WTC11 (cell line): ENCODE results near the gene TPM2. TPM values are rescaled to one million over a fixed set of nuclear protein-coding genes. Genes with fewer than 3 reads are reported as not detected.

Source experiments
- ATAC-seq: fragments of 200-7000 bp; cut with Tn5 transposase; 2 replicates; pipeline ENCODE4 v1.10.0; 2021; ENCODE audit warnings: mild to moderate bottlenecking, moderate library complexity
- CTCF ChIA-PET: fragments of 300-600 bp; sonication (Branson Sonifier 250); formaldehyde crosslinking; loops from one replicate; lab custom pipeline; 2021; ENCODE audit warnings: antibody characterized with exemption; lab: Charles Lee
- POLR2A ChIA-PET: fragments of 350-600 bp; sonication (Branson Sonifier 250); formaldehyde crosslinking; loops from one replicate; lab custom pipeline; 2021; ENCODE audit warnings: antibody characterized with exemption; lab: Charles Lee
- DNase-seq: peaks from one replicate; pipeline ENCODE4 v3.0.0; 2021; ENCODE audit warnings: low spot score
- H3K27ac Mint-ChIP-seq: 2 replicates; pipeline ENCODE4 v1.8.0; 2021; ENCODE audit warnings: mixed read lengths
- H3K27me3 Mint-ChIP-seq: 2 replicates; pipeline ENCODE4 v1.8.0; 2021; ENCODE audit warnings: low read depth, mild to moderate bottlenecking, moderate library complexity, mixed read lengths
- H3K36me3 Mint-ChIP-seq: 2 replicates; pipeline ENCODE4 v1.8.0; 2021; ENCODE audit warnings: mixed read lengths
- H3K4me1 Mint-ChIP-seq: 2 replicates; pipeline ENCODE4 v1.8.0; 2022; ENCODE audit warnings: mixed read lengths
- H3K4me3 Mint-ChIP-seq: 2 replicates; pipeline ENCODE4 v1.8.0; 2021; ENCODE audit warnings: mild to moderate bottlenecking, moderate library complexity, mixed read lengths
- H3K9me3 Mint-ChIP-seq: 2 replicates; pipeline ENCODE4 v1.8.0; 2021; ENCODE audit warnings: mixed read lengths
- ATF3 ChIP-seq: sonication (generic); formaldehyde crosslinking; conservative IDR thresholded peaks from 2 replicates; pipeline ENCODE4 v1.8.1; 2022; ENCODE audit warnings: mild to moderate bottlenecking, missing genetic modification reagents
- CREB1 ChIP-seq: sonication (generic); formaldehyde crosslinking; IDR thresholded peaks from 2 replicates; pipeline ENCODE4 v1.8.0; 2023; ENCODE audit warnings: mild to moderate bottlenecking, missing genetic modification reagents
- CTCF ChIP-seq: fragments of 200-600 bp; IDR thresholded peaks from 2 replicates; pipeline ENCODE4 v1.8.0; 2022; ENCODE audit warnings: antibody characterized with exemption
- EMX1 ChIP-seq: fragments of 250-450 bp; sonication (Bioruptor Pico); IDR thresholded peaks from 2 replicates; pipeline ENCODE4 v1.8.0; 2021; ENCODE audit warnings: mild to moderate bottlenecking
- IRF2 ChIP-seq: sonication (generic); formaldehyde crosslinking; IDR thresholded peaks from 2 replicates; pipeline ENCODE4 v1.8.0; 2022; ENCODE audit warnings: low read depth, missing genetic modification reagents, borderline replicate concordance
- JAZF1 ChIP-seq: fragments of 250-450 bp; sonication (Bioruptor Pico); IDR thresholded peaks from 2 replicates; pipeline ENCODE4 v1.9.0; 2021; ENCODE audit warnings: moderate library complexity, mild to moderate bottlenecking, inconsistent platforms
- SOX15 ChIP-seq: fragments of 250-450 bp; sonication (Bioruptor Pico); IDR thresholded peaks from 2 replicates; pipeline ENCODE4 v1.9.0; 2021; ENCODE audit warnings: mild to moderate bottlenecking
- ZNF121 ChIP-seq: sonication (generic); formaldehyde crosslinking; IDR thresholded peaks from 2 replicates; pipeline ENCODE4 v1.8.0; 2023; ENCODE audit warnings: missing genetic modification reagents
- ZNF219 ChIP-seq: sonication (generic); formaldehyde crosslinking; IDR thresholded peaks from 2 replicates; pipeline ENCODE4 v1.8.0; 2023; ENCODE audit warnings: missing genetic modification reagents, mild to moderate bottlenecking, borderline replicate concordance
- ZNF317 ChIP-seq: sonication (generic); formaldehyde crosslinking; IDR thresholded peaks from 2 replicates; pipeline ENCODE4 v1.8.1; 2023; ENCODE audit warnings: low read depth, mild to moderate bottlenecking, moderate library complexity, missing genetic modification reagents, borderline replicate concordance
- ZNF396 ChIP-seq: fragments of 250-450 bp; sonication (Bioruptor Pico); IDR thresholded peaks from 2 replicates; pipeline ENCODE4 v1.8.0; 2021; ENCODE audit warnings: mild to moderate bottlenecking, moderate library complexity, borderline replicate concordance
- ZNF425 ChIP-seq: fragments of 250-450 bp; sonication (Bioruptor Pico); conservative IDR thresholded peaks from 2 replicates; pipeline ENCODE4 v1.9.0; 2021; ENCODE audit warnings: mild to moderate bottlenecking
- total RNA-seq: library from RNA; stranded (reverse); gene quantifications from 3 replicates; pipeline ENCODE4 v1.2.3, GENCODE V29; 2021
- TF ChIP-seq, protein P1 (sequence below): sonication (generic); formaldehyde crosslinking; IDR thresholded peaks from 2 replicates; pipeline ENCODE4 v1.8.0; 2022; ENCODE audit warnings: mild to moderate bottlenecking, missing genetic modification reagents
- TF ChIP-seq, protein P2 (sequence below): sonication (generic); formaldehyde crosslinking; IDR thresholded peaks from 2 replicates; pipeline ENCODE4 v1.8.0; 2022; ENCODE audit warnings: mild to moderate bottlenecking, missing genetic modification reagents
- TF ChIP-seq, protein P3 (sequence below): sonication (generic); formaldehyde crosslinking; IDR thresholded peaks from 2 replicates; pipeline ENCODE4 v1.8.1; 2022; ENCODE audit warnings: low read depth, missing genetic modification reagents, borderline replicate concordance
- TF ChIP-seq, protein P4 (sequence below): fragments of 250-450 bp; sonication (Bioruptor Pico); IDR thresholded peaks from 2 replicates; pipeline ENCODE4 v1.8.0; 2021; ENCODE audit warnings: mild to moderate bottlenecking

The TPM2 gene
- total RNA-seq, 1 experiment from 2014 or later = 146 TPM

DNA sequence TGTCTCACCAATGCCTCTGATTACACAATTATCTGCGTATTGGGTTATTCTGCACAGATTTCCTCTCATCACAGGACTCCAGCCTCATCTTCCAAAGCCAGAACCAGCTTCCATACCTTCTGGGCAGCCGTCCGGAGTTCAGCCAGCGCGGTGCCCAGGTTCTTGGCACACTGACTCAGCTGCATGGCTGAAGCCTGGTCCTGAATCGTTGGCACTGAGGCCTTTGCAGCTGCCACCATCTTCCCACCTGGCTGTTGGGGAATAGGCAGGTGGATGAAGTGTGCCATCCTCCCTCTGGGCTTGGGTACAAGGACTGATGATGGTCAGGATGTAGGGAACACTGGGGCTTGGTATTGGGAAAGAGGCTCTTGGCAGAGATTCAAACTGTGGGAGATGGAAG, 24.4 kb upstream of the TPM2 start (continued):
- TF ChIP-seq ZNF121 (CRISPR knock-in tag) (no peak), EMX1 (CRISPR knock-in tag) (no peak)

DNA sequence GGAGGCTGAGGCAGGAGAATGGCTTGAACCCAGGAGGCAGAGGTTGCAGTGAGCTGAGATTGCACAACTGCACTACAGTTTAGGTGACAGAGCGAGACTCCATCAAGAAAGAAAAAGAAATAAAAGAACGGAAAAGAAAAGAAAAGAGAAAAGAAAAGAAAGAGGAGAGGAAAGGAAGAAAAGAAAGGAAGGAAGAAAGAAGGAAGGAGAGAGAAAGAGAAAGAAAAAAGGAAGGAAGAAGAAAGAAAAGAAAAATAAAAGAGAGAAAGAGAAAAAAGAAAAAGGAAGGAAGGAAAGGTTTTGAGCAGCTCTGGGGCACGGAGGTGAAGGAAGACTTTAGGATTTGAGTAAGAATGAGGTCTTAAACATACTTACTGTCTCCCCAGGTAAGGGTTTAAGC, 23.9 kb upstream of the TPM2 start:
- no peaks in the 10 kb centered on the region for H3K27me3 Mint-ChIP-seq
- no peak overlapping the region for H3K27ac Mint-ChIP-seq
- DNase-seq (no peak), ATAC-seq (no peak)
- POLR2A ChIA-PET = no interaction called here
- no peaks in the 10 kb centered on the region for H3K9me3 Mint-ChIP-seq
- peaks cover 83% of the 10 kb centered on the region for H3K36me3 Mint-ChIP-seq
- CTCF ChIA-PET = interaction anchor here (0.8 to 4.1 kb wide), 8 partner anchors 14 to 66 kb away, joined by 3 to 29 read pairs (median 6); partner anchors contain the start of genes ARHGEF39, CREB3 and TLN1
- TF ChIP-seq CREB1 (CRISPR knock-in tag) (no peak), SOX15 (no peak), ZNF219 (CRISPR knock-in tag) (no peak), IRF2 (CRISPR knock-in tag) (no peak), JAZF1 (CRISPR knock-in tag) (no peak), ZNF425 (CRISPR knock-in tag) (no peak), ZNF396 (no peak), ATF3 (no peak), ZNF317 (CRISPR knock-in tag) (no peak)
- TF ChIP-seq, protein P1, sequence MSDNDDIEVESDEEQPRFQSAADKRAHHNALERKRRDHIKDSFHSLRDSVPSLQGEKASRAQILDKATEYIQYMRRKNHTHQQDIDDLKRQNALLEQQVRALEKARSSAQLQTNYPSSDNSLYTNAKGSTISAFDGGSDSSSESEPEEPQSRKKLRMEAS (CRISPR knock-in tag) = no peak
- TF ChIP-seq, protein P2, sequence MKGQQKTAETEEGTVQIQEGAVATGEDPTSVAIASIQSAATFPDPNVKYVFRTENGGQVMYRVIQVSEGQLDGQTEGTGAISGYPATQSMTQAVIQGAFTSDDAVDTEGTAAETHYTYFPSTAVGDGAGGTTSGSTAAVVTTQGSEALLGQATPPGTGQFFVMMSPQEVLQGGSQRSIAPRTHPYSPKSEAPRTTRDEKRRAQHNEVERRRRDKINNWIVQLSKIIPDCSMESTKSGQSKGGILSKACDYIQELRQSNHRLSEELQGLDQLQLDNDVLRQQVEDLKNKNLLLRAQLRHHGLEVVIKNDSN = no peak
- TF ChIP-seq, protein P3, sequence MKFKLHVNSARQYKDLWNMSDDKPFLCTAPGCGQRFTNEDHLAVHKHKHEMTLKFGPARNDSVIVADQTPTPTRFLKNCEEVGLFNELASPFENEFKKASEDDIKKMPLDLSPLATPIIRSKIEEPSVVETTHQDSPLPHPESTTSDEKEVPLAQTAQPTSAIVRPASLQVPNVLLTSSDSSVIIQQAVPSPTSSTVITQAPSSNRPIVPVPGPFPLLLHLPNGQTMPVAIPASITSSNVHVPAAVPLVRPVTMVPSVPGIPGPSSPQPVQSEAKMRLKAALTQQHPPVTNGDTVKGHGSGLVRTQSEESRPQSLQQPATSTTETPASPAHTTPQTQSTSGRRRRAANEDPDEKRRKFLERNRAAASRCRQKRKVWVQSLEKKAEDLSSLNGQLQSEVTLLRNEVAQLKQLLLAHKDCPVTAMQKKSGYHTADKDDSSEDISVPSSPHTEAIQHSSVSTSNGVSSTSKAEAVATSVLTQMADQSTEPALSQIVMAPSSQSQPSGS (CRISPR knock-in tag) = no peak
- H3K4me3 Mint-ChIP-seq = no peak overlapping the region
- H3K4me1 Mint-ChIP-seq = no peaks in the 10 kb centered on the region

DNA sequence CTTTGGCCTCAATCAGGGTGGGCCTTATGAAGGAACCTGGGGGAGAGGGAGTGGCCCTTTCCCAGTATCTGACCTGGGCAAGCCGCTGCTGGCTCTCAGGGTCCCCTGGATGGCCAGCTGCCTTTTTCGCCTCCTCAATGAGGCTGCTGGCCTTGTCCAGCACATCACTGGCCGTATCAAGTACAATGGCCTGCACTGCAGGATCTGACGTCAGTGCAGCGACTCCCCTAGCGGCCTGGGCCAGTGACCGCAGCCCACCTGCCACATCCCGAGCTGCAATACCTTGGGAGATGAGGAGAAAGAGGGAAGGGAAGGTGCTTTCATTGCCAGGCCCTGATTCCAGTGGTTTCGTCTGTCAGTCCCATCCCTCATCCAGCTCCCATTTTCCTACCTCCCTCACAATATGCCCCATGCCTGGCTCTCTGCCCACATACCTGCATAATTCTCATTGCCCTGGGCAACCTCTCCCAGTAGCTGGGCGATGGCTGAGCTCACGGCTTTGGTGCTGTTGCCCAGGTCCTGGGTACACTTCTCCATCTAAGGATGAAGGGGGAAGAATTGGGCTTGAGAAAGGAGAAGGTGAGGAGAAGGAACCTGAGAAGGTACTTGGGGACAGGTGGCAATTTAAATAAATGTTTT, 23.2 kb upstream of the TPM2 start:
- CTCF ChIA-PET = interaction anchor here (0.7 to 4.1 kb wide), 14 partner anchors 13 to 102 kb away, joined by 3 to 29 read pairs (median 4); partner anchors contain the start of genes ARHGEF39, CREB3 and TLN1
- DNase-seq = peak; percentile 35

More for the DNA sequence above, 23.2 kb upstream of the TPM2 start:
- H3K4me1 Mint-ChIP-seq = no peaks in the 10 kb centered on the region
- H3K27me3 Mint-ChIP-seq = no peaks in the 10 kb centered on the region
- peaks cover 83% of the 10 kb centered on the region for H3K36me3 Mint-ChIP-seq
- TF ChIP-seq, protein P4, sequence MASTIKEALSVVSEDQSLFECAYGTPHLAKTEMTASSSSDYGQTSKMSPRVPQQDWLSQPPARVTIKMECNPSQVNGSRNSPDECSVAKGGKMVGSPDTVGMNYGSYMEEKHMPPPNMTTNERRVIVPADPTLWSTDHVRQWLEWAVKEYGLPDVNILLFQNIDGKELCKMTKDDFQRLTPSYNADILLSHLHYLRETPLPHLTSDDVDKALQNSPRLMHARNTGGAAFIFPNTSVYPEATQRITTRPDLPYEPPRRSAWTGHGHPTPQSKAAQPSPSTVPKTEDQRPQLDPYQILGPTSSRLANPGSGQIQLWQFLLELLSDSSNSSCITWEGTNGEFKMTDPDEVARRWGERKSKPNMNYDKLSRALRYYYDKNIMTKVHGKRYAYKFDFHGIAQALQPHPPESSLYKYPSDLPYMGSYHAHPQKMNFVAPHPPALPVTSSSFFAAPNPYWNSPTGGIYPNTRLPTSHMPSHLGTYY (CRISPR knock-in tag) = no peak
- 0 out of 2 replicates have a peak, but pooled peaks have one; percentile 20 for TF ChIP-seq CTCF
- TF ChIP-seq, all 79 proteins: peak for 1
- POLR2A ChIA-PET = interaction anchor here (0.6 kb wide), 1 partner anchor 23 kb away, joined by 3 read pairs; no protein-coding TSS in a partner anchor
- H3K9me3 Mint-ChIP-seq = no peaks in the 10 kb centered on the region
- ATAC-seq = no peak
- 0 out of 2 replicates have a peak overlapping the region, but pooled peaks have one; percentile 32 for H3K27ac Mint-ChIP-seq
- no peak overlapping the region for H3K4me3 Mint-ChIP-seq
